GM12878 (cell line): ENCODE results near the gene AFG1L. TPM values are rescaled to one million over a fixed set of nuclear protein-coding genes. Genes with fewer than 3 reads are reported as not detected.

Experiments used
- ESRRA ChIP-seq: IDR thresholded peaks from 2 replicates; pipeline ENCODE4 v1.6.1; 2012; ENCODE audit warnings: mild to moderate bottlenecking, low read length, improper control_type of control experiment
- MEF2B ChIP-seq: fragments of 450-650 bp; IDR thresholded peaks from 2 replicates; pipeline ENCODE4 v1.6.1; 2018; ENCODE audit warnings: mild to moderate bottlenecking, moderate library complexity; ENCODE audit not compliant: partially characterized antibody, poor library complexity, severe bottlenecking
- MLLT1 ChIP-seq: fragments of 450-650 bp; IDR thresholded peaks from 2 replicates; pipeline ENCODE4 v1.6.1; 2016; ENCODE audit warnings: mild to moderate bottlenecking
- MTA2 ChIP-seq: fragments of 450-650 bp; IDR thresholded peaks from 2 replicates; pipeline ENCODE4 v1.6.1; 2016; ENCODE audit warnings: low read depth, mild to moderate bottlenecking, moderate library complexity
- MTA3 ChIP-seq: IDR thresholded peaks from 2 replicates; pipeline ENCODE4 v1.6.1; 2012; ENCODE audit warnings: low read length, inconsistent platforms, borderline replicate concordance
- REST ChIP-seq: IDR thresholded peaks from 2 replicates; pipeline ENCODE4 v1.6.1; 2012; ENCODE audit warnings: mild to moderate bottlenecking, low read depth, low read length
- ZNF217 ChIP-seq: fragments of 450-650 bp; IDR thresholded peaks from 2 replicates; pipeline ENCODE4 v1.6.1; 2017; ENCODE audit warnings: antibody characterized with exemption, mild to moderate bottlenecking
- ZNF274 ChIP-seq: IDR thresholded peaks from one replicate; pipeline ENCODE4 v1.8.0; 2011; ENCODE audit not compliant: insufficient read length, insufficient read depth
- polyA plus RNA-seq, 11 experiments: library from polyadenylated mRNA; depleted of rRNA in 4 of 11; unstranded in 6 of 11; stranded (reverse) in 5 of 11; fragments of >200 nt; fragmentation: Nextera tagmentation in 4 of 11; fragmentation: Illumina TruSeq in 1 of 11; extraction: Ambion mirVana in 4 of 11; extraction: Trizol in 1 of 11; gene quantifications; 1 replicate in 1 of 11; 2 replicates in 10 of 11; pipeline versions ENCODE4 v1.2.1 to v1.2.3, GENCODE V29; 2011 to 2016; ENCODE audit warnings: inconsistent platforms in 2 of 11, missing spikeins in 2 of 11, low read depth in 1 of 11
- total RNA-seq, 4 experiments: library from RNA; depleted of rRNA in 3 of 4; stranded (reverse); fragments of >200 nt in 3 of 4; fragmentation: Illumina TruSeq in 1 of 4; extraction: Trizol in 1 of 4; gene quantifications; 2 replicates each; pipeline versions ENCODE4 v1.2.1 to v1.2.3, GENCODE V29; 2013 to 2021

The AFG1L gene
- total and polyA plus RNA-seq, 10 of the 15 experiments (the other 5 are each of a cell fraction or from before 2014, with no cell fraction given): 2.3 to 9.0 (median 4.3) TPM

GRCh38 chr6:108489699-108490098 lies 194.8 kb downstream of the AFG1L start (continued):
- no peak for TF ChIP-seq REST
- TF ChIP-seq ZNF217: no peak
- TF ChIP-seq MTA2: no peak
- no peak for TF ChIP-seq ESRRA
- TF ChIP-seq MLLT1: no peak
- no peak for TF ChIP-seq ZNF274
- TF ChIP-seq MEF2B: no peak
- TF ChIP-seq MTA3: no peak
